Upper lobe of left lung (tissue), 6 donors: ENCODE results near the gene TMSB10. TPM values are rescaled to one million over a fixed set of nuclear protein-coding genes. Genes with fewer than 3 reads are reported as not detected.

Source experiments
- ATAC-seq, 2 donors: fragments of 200-7000 bp; cut with Tn5 transposase; one replicate each; pipeline ENCODE4 v1.9.1; 2022; ENCODE audit warnings: mild to moderate bottlenecking in 2 of 2, moderate library complexity in 2 of 2; ENCODE audit not compliant: low FRiP score in 2 of 2
- DNase-seq, 2 donors: peaks; one replicate each; pipeline ENCODE4 v3.0.0-alpha.2; 2019 to 2020
- H3K27ac ChIP-seq, 4 donors: fragments of 200-600 bp; sonication (generic); one replicate each; pipeline ENCODE4 v1.5.1; 2016 to 2019
- H3K27me3 ChIP-seq, 4 donors: fragments of 200-600 bp; sonication (generic); one replicate each; pipeline ENCODE4 v1.5.1; 2017 to 2019
- H3K36me3 ChIP-seq, 4 donors: fragments of 200-600 bp; sonication (generic); one replicate each; pipeline ENCODE4 v1.5.1; 2016 to 2019
- H3K4me1 ChIP-seq, 4 donors: fragments of 200-600 bp; sonication (generic); one replicate each; pipeline ENCODE4 v1.5.1; 2018 to 2019
- H3K4me3 ChIP-seq, 4 donors: fragments of 200-600 bp; sonication (generic); one replicate each; pipeline ENCODE4 v1.5.1; 2017 to 2019; ENCODE audit warnings: mild to moderate bottlenecking in 2 of 4, moderate library complexity in 1 of 4
- H3K9me3 ChIP-seq, 4 donors: fragments of 200-600 bp; sonication (generic); one replicate each; pipeline ENCODE4 v1.5.1; 2018 to 2019
- CTCF ChIP-seq, 6 experiments: fragments of 450-650 bp in 4 of 6; fragments of 200-600 bp in 2 of 6; sonication (generic) in 2 of 6; IDR thresholded peaks; one replicate each; pipeline ENCODE4 v1.5.1; 2016 to 2019; ENCODE audit warnings: antibody characterized with exemption in 6 of 6
- EP300 ChIP-seq, 4 donors: sonication (generic); formaldehyde crosslinking; IDR thresholded peaks; one replicate each; pipeline ENCODE4 v1.5.1; 2017; ENCODE audit warnings: antibody characterized with exemption in 4 of 4, control low read depth in 2 of 4
- POLR2A ChIP-seq, 4 donors: fragments of 450-650 bp; IDR thresholded peaks; one replicate each; pipeline ENCODE4 v1.5.1; 2016 to 2017; ENCODE audit warnings: antibody characterized with exemption in 4 of 4, mild to moderate bottlenecking in 2 of 4
- POLR2AphosphoS5 ChIP-seq, 2 donors: sonication (generic); formaldehyde crosslinking; IDR thresholded peaks; one replicate each; pipeline ENCODE4 v1.5.1; 2017; ENCODE audit warnings: antibody characterized with exemption in 2 of 2
- WGBS, 2 donors: methylation state at CpG; one replicate each; pipeline ENCODE4 v1.1.5; 2017 to 2018; 5-methylcytosine and 5-hydroxymethylcytosine counted together
- total RNA-seq, 6 donors: library from RNA; depleted of rRNA in 4 of 6; stranded (reverse); fragments of >200 nt in 4 of 6; gene quantifications; one replicate each; pipeline versions ENCODE4 v1.1.0 to v1.2.1, GENCODE V29; 2016 to 2021
- donor health status: DM: no; HTN: no; CAD: no; lungs with moderate emphysema.
- donor health status: DM: no; HTN: yes; CAD: no; lungs with severe emphysema.

Gene TMSB10
- total RNA-seq, 6 donors from 2014 or later, result 1,275 to 5,234 (median 2,267) TPM

GRCh38 chr2:84882414-84882738, 23.1 kb upstream of the TMSB10 start:
- peaks cover 20 to 32% (median 27%) of the 10 kb centered on the region in 4 donors for H3K4me1 ChIP-seq
- peak overlapping the region in 2 of 4 donors; percentile 65 to 74 for H3K4me3 ChIP-seq
- TF ChIP-seq POLR2AphosphoS5 (IDR thresholded peaks at IDR 0.05) (no peak), CTCF (IDR thresholded peaks at IDR 0.05) (peak in 1 of 6 experiments; percentile 8), POLR2A (IDR thresholded peaks at IDR 0.05) (no peak), EP300 (IDR thresholded peaks at IDR 0.05) (no peak)
- no peak for DNase-seq
- H3K36me3 ChIP-seq, result no peaks in the 10 kb centered on the region
- ATAC-seq, result no peak
- no peak overlapping the region for H3K27ac ChIP-seq
- no peaks in the 10 kb centered on the region for H3K9me3 ChIP-seq
- H3K27me3 ChIP-seq, result peaks cover 0 to 11% (median 4%) of the 10 kb centered on the region in 4 donors
- 48 to 52% methylated on average over 3 of the region's 3 CpGs for WGBS, 2 donors

GRCh38 chr2:84882775-84883550, 22.5 kb upstream of the TMSB10 start:
- no peaks in the 10 kb centered on the region for H3K36me3 ChIP-seq
- ATAC-seq (no peak), DNase-seq (no peak)
- peaks cover 0 to 11% (median 4%) of the 10 kb centered on the region in 4 donors for H3K27me3 ChIP-seq
- 94 to 95% methylated on average over 4 of the region's 4 CpGs for WGBS, 2 donors
- no peak overlapping the region for H3K27ac ChIP-seq
- TF ChIP-seq EP300 (IDR thresholded peaks at IDR 0.05) (no peak), POLR2A (IDR thresholded peaks at IDR 0.05) (no peak), POLR2AphosphoS5 (IDR thresholded peaks at IDR 0.05) (no peak), CTCF (IDR thresholded peaks at IDR 0.05) (no peak)
- H3K9me3 ChIP-seq, result no peaks in the 10 kb centered on the region
- no peak overlapping the region for H3K4me3 ChIP-seq
- H3K4me1 ChIP-seq, result peaks cover 20 to 33% (median 27%) of the 10 kb centered on the region in 4 donors

GRCh38 chr2:84884449-84884848, 21.0 kb upstream of the TMSB10 start:
- no peak for ATAC-seq
- no peak for DNase-seq
- no peak overlapping the region for H3K27ac ChIP-seq

GRCh38 chr2:84885111-84885510, 20.3 kb upstream of the TMSB10 start:
- DNase-seq (no peak), ATAC-seq (no peak)
- no peaks in the 10 kb centered on the region for H3K9me3 ChIP-seq
- H3K4me3 ChIP-seq, result no peak overlapping the region
- no peak overlapping the region for H3K27ac ChIP-seq
- WGBS, 2 donors, result 87 to 95% methylated on average over 2 of the region's 2 CpGs
- H3K4me1 ChIP-seq, result peaks cover 30 to 41% (median 31%) of the 10 kb centered on the region in 4 donors
- no peaks in the 10 kb centered on the region for H3K36me3 ChIP-seq
- TF ChIP-seq CTCF (IDR thresholded peaks at IDR 0.05), result no peak
- TF ChIP-seq EP300 (IDR thresholded peaks at IDR 0.05), result no peak
- no peak for TF ChIP-seq POLR2AphosphoS5 (IDR thresholded peaks at IDR 0.05)
- TF ChIP-seq POLR2A (IDR thresholded peaks at IDR 0.05), result no peak
- peaks cover 0 to 9% (median 4%) of the 10 kb centered on the region in 4 donors for H3K27me3 ChIP-seq

More at GRCh38 chr2:84884449-84884848, 21.0 kb upstream of the TMSB10 start:
- no peaks in the 10 kb centered on the region for H3K36me3 ChIP-seq
- peaks cover 0 to 11% (median 4%) of the 10 kb centered on the region in 4 donors for H3K27me3 ChIP-seq
- H3K4me3 ChIP-seq, result no peak overlapping the region
- TF ChIP-seq EP300 (IDR thresholded peaks at IDR 0.05) (no peak), POLR2A (IDR thresholded peaks at IDR 0.05) (no peak), CTCF (IDR thresholded peaks at IDR 0.05) (no peak), POLR2AphosphoS5 (IDR thresholded peaks at IDR 0.05) (no peak)
- H3K4me1 ChIP-seq, result peaks cover 33 to 47% (median 37%) of the 10 kb centered on the region in 4 donors
- H3K9me3 ChIP-seq, result no peaks in the 10 kb centered on the region

GRCh38 chr2:84886791-84887190, 18.7 kb upstream of the TMSB10 start:
- Histone ChIP-seq H3K27ac (no peak overlapping the region), H3K4me1 (peaks cover 14 to 24% (median 17%) of the 10 kb centered on the region in 4 donors), H3K9me3 (no peaks in the 10 kb centered on the region), H3K27me3 (no peaks in the 10 kb centered on the region), H3K36me3 (no peaks in the 10 kb centered on the region), H3K4me3 (no peak overlapping the region)
- no peak for DNase-seq
- TF ChIP-seq EP300 (IDR thresholded peaks at IDR 0.05) (no peak), POLR2A (IDR thresholded peaks at IDR 0.05) (no peak), CTCF (IDR thresholded peaks at IDR 0.05) (no peak), POLR2AphosphoS5 (IDR thresholded peaks at IDR 0.05) (no peak)
- ATAC-seq, result no peak
- 95 to 98% methylated on average over 6 of the region's 6 CpGs for WGBS, 2 donors
